ENCODE data around the gene CHMP6. TPM values are rescaled to one million over a fixed set of nuclear protein-coding genes. Genes with fewer than 3 reads are reported as not detected.

Gene CHMP6
- total and polyA plus RNA-seq, 4 donors, result 9.6 to 24.0 (median 16.7) TPM

- Histone ChIP-seq H3K27ac (ENCODE audit: low read depth in 1 of 2, low read length in 2 of 2) (peak overlapping the region; percentile 73 to 80), H3K4me1 (ENCODE audit: control insufficient read depth in 4 of 4, insufficient read depth in 4 of 4, low read length in 3 of 4) (peaks cover 25 to 87% (median 65%) of the 10 kb centered on the region in 4 donors), H3K9me3 (ENCODE audit: control insufficient read depth in 4 of 4, low read length in 3 of 4) (no peaks in the 10 kb centered on the region), H3K4me3 (ENCODE audit: low read depth in 1 of 3, low read length in 3 of 3) (peak overlapping the region; percentile 36 to 83 (median 77)), H3K9ac (ENCODE audit: low read depth in 1 of 2, low read length in 2 of 2) (peak overlapping the region; percentile 82 to 83), H3K36me3 (ENCODE audit: control insufficient read depth in 4 of 4, insufficient read depth in 3 of 4, low read depth in 1 of 4, low read length in 3 of 4) (peaks cover 0 to 2% (median 0%) of the 10 kb centered on the region in 4 donors), H3K27me3 (ENCODE audit: control insufficient read depth in 4 of 4, insufficient read depth in 4 of 4, low read length in 3 of 4) (no peaks in the 10 kb centered on the region)
- TF ChIP-seq GABPA (IDR thresholded peaks at IDR 0.05 in 1 of 2, conservative IDR thresholded peaks at IDR 0.05 in 1 of 2) (no peak), NR2F2 (IDR thresholded peaks at IDR 0.05) (no peak), JUND (IDR thresholded peaks at IDR 0.05) (no peak)
- no peak for DNase-seq (ENCODE audit: low spot score)
- WGBS, result 7% methylated on average over 66 of the region's 66 CpGs
Observed at GRCh38 chr17:81035521-81036196, 44.0 kb downstream of the CHMP6 start.

- Histone ChIP-seq H3K27me3 (ENCODE audit: control insufficient read depth in 4 of 4, insufficient read depth in 4 of 4, low read length in 3 of 4) (no peaks in the 10 kb centered on the region), H3K4me3 (ENCODE audit: low read depth in 1 of 3, low read length in 3 of 3) (peak overlapping the region; percentile 36 to 83 (median 77)), H3K9me3 (ENCODE audit: control insufficient read depth in 4 of 4, low read length in 3 of 4) (no peaks in the 10 kb centered on the region), H3K4me1 (ENCODE audit: control insufficient read depth in 4 of 4, insufficient read depth in 4 of 4, low read length in 3 of 4) (peaks cover 24 to 81% (median 66%) of the 10 kb centered on the region in 4 donors), H3K36me3 (ENCODE audit: control insufficient read depth in 4 of 4, insufficient read depth in 3 of 4, low read depth in 1 of 4, low read length in 3 of 4) (peaks cover 0 to 2% (median 0%) of the 10 kb centered on the region in 4 donors), H3K9ac (ENCODE audit: low read depth in 1 of 2, low read length in 2 of 2) (peak overlapping the region; percentile 82 to 83), H3K27ac (ENCODE audit: low read depth in 1 of 2, low read length in 2 of 2) (peak overlapping the region; percentile 73 to 80)
- WGBS, result 34% methylated on average over 24 of the region's 24 CpGs
- no peak for TF ChIP-seq CTCF (IDR thresholded peaks at IDR 0.05; ENCODE audit: low read depth, low read length, missing input control)
- TF ChIP-seq HNF4A (conservative IDR thresholded peaks at IDR 0.05), result peak in 1 of 2 donors; percentile 48
- peak in 1 of 2 donors; percentile 51 for TF ChIP-seq RXRA (IDR thresholded peaks at IDR 0.05)
- no peak for DNase-seq (ENCODE audit: low spot score)
Observed at GRCh38 chr17:81036197-81036941, 44.7 kb downstream of the CHMP6 start.

- H3K9me3 ChIP-seq (ENCODE audit: control insufficient read depth in 4 of 4, low read length in 3 of 4), result no peaks in the 10 kb centered on the region
- WGBS, result 32% methylated on average over 28 of the region's 28 CpGs
- peaks cover 0 to 2% (median 0%) of the 10 kb centered on the region in 4 donors for H3K36me3 ChIP-seq (ENCODE audit: control insufficient read depth in 4 of 4, insufficient read depth in 3 of 4, low read depth in 1 of 4, low read length in 3 of 4)
- peak overlapping the region in 2 of 3 donors; percentile 27 to 77 for H3K4me3 ChIP-seq (ENCODE audit: low read depth in 1 of 3, low read length in 3 of 3)
- peak overlapping the region; percentile 73 to 80 for H3K27ac ChIP-seq (ENCODE audit: low read depth in 1 of 2, low read length in 2 of 2)
- H3K4me1 ChIP-seq (ENCODE audit: control insufficient read depth in 4 of 4, insufficient read depth in 4 of 4, low read length in 3 of 4), result peaks cover 21 to 80% (median 61%) of the 10 kb centered on the region in 4 donors
- DNase-seq (ENCODE audit: low spot score), result no peak
- H3K9ac ChIP-seq (ENCODE audit: low read depth in 1 of 2, low read length in 2 of 2), result peak overlapping the region in 1 of 2 donors; percentile 83
- TF ChIP-seq SP1 (IDR thresholded peaks at IDR 0.05), result peak; percentile 35
- peak; percentile 38 for TF ChIP-seq REST (IDR thresholded peaks at IDR 0.05)
- no peak for TF ChIP-seq CTCF (IDR thresholded peaks at IDR 0.05; ENCODE audit: low read depth, low read length, missing input control)
- no peak for TF ChIP-seq MAX (IDR thresholded peaks at IDR 0.05)
- TF ChIP-seq TAF1 (conservative IDR thresholded peaks at IDR 0.05), result no peak
- TF ChIP-seq HNF4A (conservative IDR thresholded peaks at IDR 0.05), result peak; percentile 60 to 68
- TF ChIP-seq FOXA1 (IDR thresholded peaks at IDR 0.05), result no peak
- TF ChIP-seq RAD21 (IDR thresholded peaks at IDR 0.05), result peak in 1 of 2 donors; percentile 38
- peak; percentile 13 for TF ChIP-seq YY1 (IDR thresholded peaks at IDR 0.05)
- TF ChIP-seq RXRA (IDR thresholded peaks at IDR 0.05), result no peak
- no peak for TF ChIP-seq FOXA2 (IDR thresholded peaks at IDR 0.05)
- no peak for TF ChIP-seq GABPA (IDR thresholded peaks at IDR 0.05 in 1 of 2, conservative IDR thresholded peaks at IDR 0.05 in 1 of 2)
- TF ChIP-seq HNF4G (IDR thresholded peaks at IDR 0.05), result peak; percentile 10
- TF ChIP-seq JUND (IDR thresholded peaks at IDR 0.05), result no peak
- H3K27me3 ChIP-seq (ENCODE audit: control insufficient read depth in 4 of 4, insufficient read depth in 4 of 4, low read length in 3 of 4), result no peaks in the 10 kb centered on the region
Observed at GRCh38 chr17:81037026-81037797, 45.6 kb downstream of the CHMP6 start.

Data from liver (tissue), 9 donors.